ENCODE results near the gene RNF11.

The RNF11 gene

GRCh38 chr1:51253691-51254090, 17.6 kb downstream of the RNF11 start:
- no peak for TF ChIP-seq JUND (IDR thresholded peaks at IDR 0.05; ENCODE audit: low read depth)
- in situ Hi-C loops (cut with HindIII; ENCODE audit: low pct_unique_long_range_greater_than_20kb, low sequenced_read_pairs), result no loop called here
- no peak for DNase-seq (ENCODE audit: low read depth in 1 of 2, low spot score in 1 of 2)

- DNase-seq (ENCODE audit: low read depth in 1 of 2, low spot score in 1 of 2), result no peak
- in situ Hi-C loops (cut with HindIII; ENCODE audit: low pct_unique_long_range_greater_than_20kb, low sequenced_read_pairs), result no loop called here
- TF ChIP-seq JUND (IDR thresholded peaks at IDR 0.05; ENCODE audit: low read depth), result no peak
These were observed 19.3 kb downstream of the RNF11 start for GRCh38 chr1:51255331-51255730.

GRCh38 chr1:51263147-51263877, 27.2 kb downstream of the RNF11 start:
- in situ Hi-C loops (cut with HindIII; ENCODE audit: low pct_unique_long_range_greater_than_20kb, low sequenced_read_pairs), result no loop called here
- no peak for DNase-seq (ENCODE audit: low read depth in 1 of 2, low spot score in 1 of 2)
- no peak for TF ChIP-seq JUND (IDR thresholded peaks at IDR 0.05; ENCODE audit: low read depth)

- TF ChIP-seq JUND (IDR thresholded peaks at IDR 0.05; ENCODE audit: low read depth), result no peak
- in situ Hi-C loops (cut with HindIII; ENCODE audit: low pct_unique_long_range_greater_than_20kb, low sequenced_read_pairs), result no loop called here
- DNase-seq (ENCODE audit: low read depth in 1 of 2, low spot score in 1 of 2), result no peak
These were observed 28.4 kb downstream of the RNF11 start for GRCh38 chr1:51264451-51264850.

- TF ChIP-seq JUND (IDR thresholded peaks at IDR 0.05; ENCODE audit: low read depth), result no peak
- no peak for DNase-seq (ENCODE audit: low read depth in 1 of 2, low spot score in 1 of 2)
- in situ Hi-C loops (cut with HindIII; ENCODE audit: low pct_unique_long_range_greater_than_20kb, low sequenced_read_pairs), result no loop called here
These were observed 29.5 kb downstream of the RNF11 start for GRCh38 chr1:51265618-51266017.

GRCh38 chr1:51266181-51266580, 30.1 kb downstream of the RNF11 start:
- no peak for TF ChIP-seq JUND (IDR thresholded peaks at IDR 0.05; ENCODE audit: low read depth)
- in situ Hi-C loops (cut with HindIII; ENCODE audit: low pct_unique_long_range_greater_than_20kb, low sequenced_read_pairs), result no loop called here
- DNase-seq (ENCODE audit: low read depth in 1 of 2, low spot score in 1 of 2), result no peak

- in situ Hi-C loops (cut with HindIII; ENCODE audit: low pct_unique_long_range_greater_than_20kb, low sequenced_read_pairs), result no loop called here
- TF ChIP-seq JUND (IDR thresholded peaks at IDR 0.05; ENCODE audit: low read depth), result no peak
- no peak for DNase-seq (ENCODE audit: low read depth in 1 of 2, low spot score in 1 of 2)
These were observed 30.7 kb downstream of the RNF11 start for GRCh38 chr1:51266791-51267190.

GRCh38 chr1:51268634-51269033, 32.6 kb downstream of the RNF11 start:
- DNase-seq (ENCODE audit: low read depth in 1 of 2, low spot score in 1 of 2), result no peak
- TF ChIP-seq JUND (IDR thresholded peaks at IDR 0.05; ENCODE audit: low read depth), result no peak
- in situ Hi-C loops (cut with HindIII; ENCODE audit: low pct_unique_long_range_greater_than_20kb, low sequenced_read_pairs), result no loop called here

- TF ChIP-seq JUND (IDR thresholded peaks at IDR 0.05; ENCODE audit: low read depth), result no peak
- no peak for DNase-seq (ENCODE audit: low read depth in 1 of 2, low spot score in 1 of 2)
- in situ Hi-C loops (cut with HindIII; ENCODE audit: low pct_unique_long_range_greater_than_20kb, low sequenced_read_pairs), result no loop called here
These were observed 34.7 kb downstream of the RNF11 start for GRCh38 chr1:51270751-51271150.

GRCh38 chr1:51272916-51273315, 36.8 kb downstream of the RNF11 start:
- in situ Hi-C loops (cut with HindIII; ENCODE audit: low pct_unique_long_range_greater_than_20kb, low sequenced_read_pairs), result no loop called here
- no peak for DNase-seq (ENCODE audit: low read depth in 1 of 2, low spot score in 1 of 2)
- TF ChIP-seq JUND (IDR thresholded peaks at IDR 0.05; ENCODE audit: low read depth), result no peak

GRCh38 chr1:51274676-51275075, 38.6 kb downstream of the RNF11 start:
- no peak for DNase-seq (ENCODE audit: low read depth in 1 of 2, low spot score in 1 of 2)
- in situ Hi-C loops (cut with HindIII; ENCODE audit: low pct_unique_long_range_greater_than_20kb, low sequenced_read_pairs), result no loop called here
- no peak for TF ChIP-seq JUND (IDR thresholded peaks at IDR 0.05; ENCODE audit: low read depth)

GRCh38 chr1:51276286-51276685, 40.2 kb downstream of the RNF11 start:
- DNase-seq (ENCODE audit: low read depth in 1 of 2, low spot score in 1 of 2), result no peak
- no peak for TF ChIP-seq JUND (IDR thresholded peaks at IDR 0.05; ENCODE audit: low read depth)
- in situ Hi-C loops (cut with HindIII; ENCODE audit: low pct_unique_long_range_greater_than_20kb, low sequenced_read_pairs), result no loop called here

- TF ChIP-seq JUND (IDR thresholded peaks at IDR 0.05; ENCODE audit: low read depth), result no peak
- no peak for DNase-seq (ENCODE audit: low read depth in 1 of 2, low spot score in 1 of 2)
- in situ Hi-C loops (cut with HindIII; ENCODE audit: low pct_unique_long_range_greater_than_20kb, low sequenced_read_pairs), result no loop called here
These were observed 44.4 kb downstream of the RNF11 start for GRCh38 chr1:51280321-51280978.
